K562 treated with DMSO at 1 percent for 12 hours (cell line): Measurements from ENCODE around the gene NTN1. TPM values are rescaled to one million over a fixed set of nuclear protein-coding genes. Genes with fewer than 3 reads are reported as not detected.

Source experiments
- total RNA-seq: library from RNA; unstranded; fragments of 300-600 nt; gene quantifications from 2 replicates; pipeline ENCODE4 v1.2.3, GENCODE V29; 2022; ENCODE audit not compliant: insufficient read depth

NTN1 gene
- total RNA-seq = not detected in 2 replicates

DNA sequence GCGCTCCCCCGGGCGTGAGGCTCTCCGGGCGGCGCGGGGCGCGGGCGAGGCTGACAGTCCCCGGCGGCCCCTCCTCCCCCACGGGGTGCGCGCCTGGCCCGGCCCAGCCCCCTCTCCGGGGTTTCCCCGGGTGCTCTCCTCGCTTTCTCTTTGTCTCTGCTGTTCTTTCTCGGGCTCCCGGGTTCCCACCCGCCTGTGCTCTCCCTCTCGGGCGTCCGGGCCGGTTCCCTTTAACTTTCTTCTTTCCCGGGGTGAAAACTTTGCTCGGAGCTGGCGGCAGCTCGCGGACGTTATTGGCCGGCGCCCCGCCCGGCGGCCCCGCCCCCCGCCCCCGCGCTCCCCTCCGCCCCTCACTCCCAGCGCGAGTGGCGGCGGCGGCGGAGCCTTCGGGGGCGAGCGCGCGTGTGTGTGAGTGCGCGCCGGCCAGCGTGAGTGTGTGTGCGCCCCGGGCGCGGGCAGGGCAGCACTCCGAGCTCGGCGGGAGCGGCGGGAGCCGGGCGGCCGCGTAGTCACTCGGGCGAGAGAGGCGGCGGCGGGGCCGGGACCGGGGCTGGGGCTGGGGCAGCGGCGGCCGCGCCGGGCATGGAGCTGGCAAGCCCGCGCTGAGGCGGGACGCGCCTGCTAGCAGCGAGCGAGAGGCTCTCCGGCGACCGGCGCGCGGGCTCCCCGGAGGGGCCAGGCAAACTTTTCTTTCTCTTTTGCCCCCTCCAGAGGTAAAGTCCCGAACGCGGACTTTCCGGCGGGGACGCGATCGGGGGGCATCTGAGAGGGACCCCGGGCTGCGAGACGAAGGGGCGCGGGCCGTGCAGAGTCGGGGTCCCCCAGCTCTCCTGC lies at the start of gene NTN1:
TSS of gene NTN1 (plus strand) at position 353 of the 834 bp plus-strand sequence. CDS start 864 bp downstream, outside the sequence.

Other genes with a start within 250 kb of the NTN1 start
- gene MFSD6L, start 222.1 kb upstream of the NTN1 start, total RNA-seq = not detected in 2 replicates
- gene PIK3R6, start 153.8 kb upstream of the NTN1 start, total RNA-seq = not detected in 2 replicates
- not detected in 2 replicates for gene PIK3R5, start 55.8 kb upstream of the NTN1 start, total RNA-seq